Activated CD4-positive, alpha-beta T cell treated with anti-CD3 and anti-CD28 coated beads, Interleukin-2, amount 50 U/mL, for 48 hours (primary cell): ENCODE measurements around the gene DPY19L3.
A peak's percentile ranks its signal among the peaks of the same experiment; 100 is the strongest.
"Not testable (repeated sequence)": the region's sequence is repeated elsewhere in the genome, so short reads cannot be mapped to it uniquely, and the experiment has no call there.

Experiments used
- DNase-seq, 2 experiments: peaks; one replicate each; pipeline ENCODE4 v3.0.0-alpha.2; 2020

The DPY19L3 gene, protein sequence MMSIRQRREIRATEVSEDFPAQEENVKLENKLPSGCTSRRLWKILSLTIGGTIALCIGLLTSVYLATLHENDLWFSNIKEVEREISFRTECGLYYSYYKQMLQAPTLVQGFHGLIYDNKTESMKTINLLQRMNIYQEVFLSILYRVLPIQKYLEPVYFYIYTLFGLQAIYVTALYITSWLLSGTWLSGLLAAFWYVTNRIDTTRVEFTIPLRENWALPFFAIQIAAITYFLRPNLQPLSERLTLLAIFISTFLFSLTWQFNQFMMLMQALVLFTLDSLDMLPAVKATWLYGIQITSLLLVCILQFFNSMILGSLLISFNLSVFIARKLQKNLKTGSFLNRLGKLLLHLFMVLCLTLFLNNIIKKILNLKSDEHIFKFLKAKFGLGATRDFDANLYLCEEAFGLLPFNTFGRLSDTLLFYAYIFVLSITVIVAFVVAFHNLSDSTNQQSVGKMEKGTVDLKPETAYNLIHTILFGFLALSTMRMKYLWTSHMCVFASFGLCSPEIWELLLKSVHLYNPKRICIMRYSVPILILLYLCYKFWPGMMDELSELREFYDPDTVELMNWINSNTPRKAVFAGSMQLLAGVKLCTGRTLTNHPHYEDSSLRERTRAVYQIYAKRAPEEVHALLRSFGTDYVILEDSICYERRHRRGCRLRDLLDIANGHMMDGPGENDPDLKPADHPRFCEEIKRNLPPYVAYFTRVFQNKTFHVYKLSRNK

GRCh38 chr19:32405431-32406160 is at the start of gene DPY19L3:
DPY19L3 (plus strand) TSS chr19:32405770; CDS start chr19:32408254, 2,484 bp downstream.
- DNase-seq: peak; percentile 95

DNA sequence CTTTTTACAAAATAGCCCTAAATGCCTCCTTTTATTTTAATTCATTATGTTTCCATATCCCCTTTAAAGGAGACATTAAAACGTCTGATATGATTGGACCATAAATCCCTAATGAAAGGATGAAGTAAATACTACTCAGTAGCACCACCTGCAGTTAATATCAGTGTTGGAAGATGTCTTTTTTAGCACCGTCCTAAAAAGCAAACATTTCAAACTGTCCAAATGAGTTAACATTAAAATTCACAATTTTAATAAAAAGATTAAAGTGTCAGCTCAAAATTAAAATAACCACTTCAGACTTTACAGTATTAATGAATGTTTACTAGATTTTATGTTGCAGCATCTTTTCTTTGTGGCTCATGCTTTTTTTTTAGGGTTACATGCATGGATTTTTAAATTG is 47.9 kb upstream of the DPY19L3 start:
- DNase-seq: no peak

DNA sequence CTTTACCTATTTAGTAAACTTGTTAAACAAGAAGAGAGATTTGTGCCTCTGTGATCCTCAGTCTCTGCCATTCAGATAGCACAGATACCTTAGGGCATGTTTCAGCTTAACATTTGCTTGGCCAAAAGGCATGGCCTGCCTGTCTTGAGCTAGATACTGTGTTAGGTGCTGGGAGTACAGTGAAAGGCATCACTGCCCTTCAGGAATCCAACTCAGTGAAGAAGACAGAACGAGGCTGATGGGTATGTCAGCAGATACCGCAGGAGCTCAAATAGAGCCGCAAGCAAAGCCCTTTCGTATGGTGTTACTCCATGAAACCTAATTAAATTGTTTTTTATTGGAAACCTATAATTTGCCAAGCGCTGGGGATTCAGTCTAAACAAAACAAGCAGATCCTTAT is 47.2 kb upstream of the DPY19L3 start:
- no peak for DNase-seq

DNA sequence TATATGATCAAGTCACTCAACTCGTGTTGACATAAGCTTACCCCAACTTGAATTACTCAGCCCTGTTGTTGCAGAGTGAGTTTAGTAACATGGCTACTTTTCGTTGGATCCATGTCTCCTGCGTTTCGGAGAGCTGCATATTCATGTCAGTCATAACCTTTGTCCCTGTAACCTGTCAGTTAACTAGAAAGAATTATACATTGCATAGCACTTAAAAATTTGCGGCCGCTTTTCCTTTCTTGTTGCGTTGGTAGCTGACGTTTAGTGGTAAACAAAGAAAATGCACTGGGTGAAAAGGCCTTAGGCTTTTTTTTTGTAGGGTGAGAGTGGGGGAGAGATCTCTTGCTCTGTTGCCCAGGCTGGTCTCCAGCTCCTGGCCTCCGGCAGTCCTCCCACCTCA is 46.0 kb upstream of the DPY19L3 start:
- no peak for DNase-seq

DNA sequence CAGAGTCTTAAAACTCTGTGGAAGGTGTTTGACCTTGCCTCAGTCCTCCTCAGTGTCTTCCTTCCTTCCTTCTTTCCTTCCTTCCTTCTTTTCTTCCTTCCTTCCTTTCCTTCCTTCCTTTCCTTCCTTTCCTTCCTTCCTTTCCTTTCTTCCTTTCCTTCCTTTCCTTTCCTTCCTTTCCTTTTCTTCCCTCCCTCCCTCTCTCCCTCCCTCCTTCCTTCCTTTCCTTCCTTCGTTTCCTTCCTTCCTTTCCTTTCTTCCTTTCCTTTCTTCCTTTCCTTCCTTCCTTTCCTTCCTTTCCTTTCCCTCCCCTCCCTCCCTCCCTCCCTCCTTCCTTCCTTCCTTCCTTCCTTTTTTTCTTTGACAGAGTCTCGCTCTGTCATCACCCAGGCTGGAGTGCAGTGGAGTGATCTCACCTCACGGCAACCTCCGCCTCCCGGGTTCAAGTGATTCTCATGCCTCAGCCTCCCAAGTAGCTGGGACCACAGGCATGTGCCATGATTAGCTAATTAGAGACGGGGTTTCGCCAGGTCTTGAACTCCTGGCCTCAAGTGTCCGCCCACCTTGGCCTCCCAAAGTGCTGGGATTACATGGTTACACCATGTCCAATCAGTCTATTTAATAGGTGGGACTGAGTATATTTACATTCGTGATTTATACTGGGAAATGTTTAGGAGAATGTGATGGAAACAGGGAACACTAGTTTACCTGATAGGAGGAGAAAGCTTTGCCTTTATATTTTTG is 43.8 kb upstream of the DPY19L3 start:
- DNase-seq: no peak

- no peak for DNase-seq
Observed at GRCh38 chr19:32362318-32362691, 43.3 kb upstream of the DPY19L3 start.

DNA sequence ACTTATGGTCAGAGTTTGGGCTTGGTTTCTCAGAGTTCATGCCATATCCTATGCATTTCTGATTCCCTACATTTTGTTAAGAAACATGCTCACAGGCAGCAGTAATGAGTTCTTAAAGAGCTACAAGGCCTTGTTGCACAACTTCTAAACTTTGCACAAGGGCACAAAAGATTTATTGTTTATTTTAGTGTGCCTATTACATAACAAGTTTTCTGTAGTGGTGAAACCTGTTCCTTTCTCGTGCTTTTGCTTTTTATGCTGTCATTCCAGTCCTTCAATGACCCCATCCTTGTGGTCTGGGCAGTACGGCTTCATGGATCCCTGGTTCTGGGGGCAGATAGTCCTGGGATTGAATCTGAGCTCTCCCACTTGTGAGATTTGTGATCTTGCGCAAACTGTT is 42.4 kb upstream of the DPY19L3 start:
- DNase-seq: no peak

DNA sequence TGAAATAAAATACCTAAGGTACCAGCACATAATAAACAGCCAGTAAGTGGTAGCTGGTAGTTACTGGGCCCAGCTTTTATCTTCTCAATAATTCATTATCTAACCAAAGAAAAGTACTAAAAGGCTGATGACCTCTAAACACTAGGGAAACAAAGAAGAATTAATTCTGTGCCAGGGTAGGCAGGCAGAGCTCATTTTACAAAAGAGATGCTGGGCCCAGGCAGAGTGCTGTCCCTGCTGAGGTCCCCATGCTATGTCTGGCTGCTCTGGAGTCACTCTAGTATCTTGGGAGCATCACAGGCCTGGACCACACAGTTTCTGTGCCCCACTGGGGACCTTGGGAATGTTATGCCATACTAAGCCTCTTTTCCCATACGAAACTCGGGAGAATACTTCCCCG is 41.9 kb upstream of the DPY19L3 start:
- no peak for DNase-seq

DNA sequence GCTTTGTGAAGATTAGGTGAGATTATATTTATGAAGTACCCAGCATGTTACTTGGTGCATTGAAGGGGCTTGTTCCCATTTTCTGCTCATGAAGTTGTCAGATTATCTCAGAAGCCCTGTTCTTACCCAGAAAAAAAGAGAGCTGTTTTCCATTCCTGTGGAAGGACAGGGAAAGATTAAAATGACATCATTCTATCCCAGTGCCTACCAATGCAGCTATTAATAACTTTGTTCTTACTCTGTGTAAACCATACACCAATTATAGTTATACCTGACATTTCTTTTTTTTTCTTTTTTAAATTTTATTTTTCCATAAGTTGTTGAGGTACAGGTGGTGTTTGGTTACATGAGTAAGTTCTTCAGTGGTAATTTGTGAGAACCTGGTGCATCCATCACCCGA is 41.5 kb upstream of the DPY19L3 start:
- no peak for DNase-seq

DNA sequence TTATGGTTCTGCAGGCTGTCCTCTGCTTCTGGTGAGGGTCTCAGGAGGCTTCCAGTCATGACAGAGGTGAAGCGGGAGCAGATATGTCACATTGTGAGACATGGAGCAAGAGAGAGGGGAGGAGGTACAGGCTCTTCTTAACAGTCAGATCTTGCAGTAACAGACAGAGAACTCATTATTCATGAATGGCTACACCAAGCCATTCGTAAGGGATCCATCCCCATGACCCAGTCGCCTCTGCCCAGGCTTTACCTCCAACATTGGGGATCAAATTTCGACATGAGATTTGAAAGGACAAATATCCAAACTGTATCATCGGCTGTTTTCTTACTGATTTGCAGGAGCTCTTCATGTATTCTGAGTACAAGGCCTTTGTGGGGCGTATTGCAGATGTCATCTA is 38.5 kb upstream of the DPY19L3 start:
- DNase-seq: no peak

GRCh38 chr19:32367948-32368536 is 37.5 kb upstream of the DPY19L3 start:
- no peak for DNase-seq

- no peak for DNase-seq
Observed at GRCh38 chr19:32368787-32369186, 36.8 kb upstream of the DPY19L3 start.

DNA sequence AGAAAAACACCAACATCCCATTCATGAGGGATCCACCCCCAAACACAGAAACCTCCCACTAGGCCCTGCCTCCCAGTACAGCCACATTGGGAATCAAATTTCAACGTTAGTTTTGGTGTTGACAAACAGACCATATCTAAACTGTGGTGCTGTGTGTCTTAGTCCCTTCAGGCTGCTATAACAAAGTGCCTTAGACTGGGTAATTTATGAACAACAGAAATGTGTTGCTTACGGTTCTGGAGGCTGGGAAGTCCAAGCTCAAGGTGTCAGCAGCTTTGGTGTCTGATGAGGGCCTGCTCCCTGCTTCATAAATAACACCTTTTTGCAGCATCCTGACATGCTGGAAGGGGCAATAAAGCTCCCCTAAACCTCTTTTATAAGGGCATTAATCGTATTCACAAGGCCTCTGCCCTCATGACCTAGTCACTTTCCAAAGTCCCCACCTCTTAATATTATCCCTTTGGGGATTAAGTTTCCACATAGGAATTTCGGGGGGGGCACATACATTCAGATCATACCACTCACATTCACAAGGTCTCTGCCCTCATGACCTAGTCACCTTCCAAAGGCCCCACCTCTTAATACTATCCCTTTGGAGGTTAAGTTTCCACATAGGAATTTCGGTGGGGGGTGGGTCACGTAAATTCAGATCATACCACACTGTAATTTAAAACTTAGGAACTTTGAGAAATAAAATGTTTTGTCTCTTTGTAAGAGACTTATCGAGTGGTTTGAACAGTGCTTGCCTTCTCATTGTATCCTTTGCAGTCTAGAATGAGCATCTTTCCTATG is 32.6 kb upstream of the DPY19L3 start:
- DNase-seq: no peak

GRCh38 chr19:32373585-32374295 is 31.8 kb upstream of the DPY19L3 start:
- no peak for DNase-seq

DNA sequence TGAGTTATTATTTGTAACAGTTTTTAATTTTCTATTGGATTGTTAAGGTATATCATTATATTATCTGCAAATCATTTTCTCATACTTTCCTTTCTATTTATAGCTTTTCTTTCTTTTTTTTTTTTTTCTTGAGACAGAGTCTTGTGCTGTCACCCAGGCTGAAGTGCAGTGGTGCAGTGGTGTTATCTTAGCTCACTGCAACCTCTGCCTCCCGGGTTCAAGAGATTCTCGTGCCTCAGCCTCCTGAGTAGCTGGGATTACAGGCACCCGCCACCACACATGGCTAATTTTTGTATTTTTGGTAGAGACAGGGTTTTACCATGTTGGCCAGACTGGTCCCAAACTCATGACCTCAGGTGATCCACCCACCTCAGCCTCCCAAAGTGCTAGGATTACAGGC is 31.2 kb upstream of the DPY19L3 start:
- not testable (repeated sequence) for DNase-seq

GRCh38 chr19:32377088-32377487 is 28.5 kb upstream of the DPY19L3 start:
- DNase-seq: peak in 1 of 2 experiments; percentile 7

- DNase-seq: no peak
Observed at GRCh38 chr19:32380269-32380668, 25.3 kb upstream of the DPY19L3 start.

GRCh38 chr19:32387701-32388392 is 17.7 kb upstream of the DPY19L3 start:
- DNase-seq: no peak

- no peak for DNase-seq
Observed at GRCh38 chr19:32388393-32388855, 17.1 kb upstream of the DPY19L3 start.

DNA sequence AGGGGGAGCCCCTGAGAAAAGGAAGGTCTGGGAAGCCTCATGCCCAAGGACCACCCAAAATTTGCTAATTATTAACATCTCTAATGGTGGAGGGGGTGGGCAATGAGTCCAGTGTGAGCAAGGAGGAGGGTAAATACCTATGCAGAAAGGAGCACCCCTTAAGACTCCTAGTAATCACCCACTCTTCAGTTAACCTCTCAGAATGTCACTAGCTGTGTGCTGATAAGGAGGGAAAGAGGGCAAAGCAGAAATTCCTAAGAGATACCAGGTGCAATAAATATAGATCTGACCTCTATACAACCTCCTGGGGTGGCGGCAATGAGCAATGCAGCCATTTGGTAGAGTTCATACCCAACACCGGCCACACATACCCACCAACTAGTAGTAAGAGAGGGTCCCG is 12.7 kb upstream of the DPY19L3 start:
- no peak for DNase-seq
